NCI-H2196 (cell line): ENCODE results near the gene EME2.
"Not testable (repeated sequence)": the region's sequence is repeated elsewhere in the genome, so short reads cannot be mapped to it uniquely, and the experiment has no call there.

Experiments
- DNase-seq: peaks from one replicate; lab custom pipeline; 2025; ENCODE audit not compliant: unreplicated experiment; lab: John Stamatoyannopoulos, UW

The EME2 gene

GRCh38 chr16:1790611-1791255 is 18.1 kb downstream of the EME2 start:
- no peak for DNase-seq

DNA sequence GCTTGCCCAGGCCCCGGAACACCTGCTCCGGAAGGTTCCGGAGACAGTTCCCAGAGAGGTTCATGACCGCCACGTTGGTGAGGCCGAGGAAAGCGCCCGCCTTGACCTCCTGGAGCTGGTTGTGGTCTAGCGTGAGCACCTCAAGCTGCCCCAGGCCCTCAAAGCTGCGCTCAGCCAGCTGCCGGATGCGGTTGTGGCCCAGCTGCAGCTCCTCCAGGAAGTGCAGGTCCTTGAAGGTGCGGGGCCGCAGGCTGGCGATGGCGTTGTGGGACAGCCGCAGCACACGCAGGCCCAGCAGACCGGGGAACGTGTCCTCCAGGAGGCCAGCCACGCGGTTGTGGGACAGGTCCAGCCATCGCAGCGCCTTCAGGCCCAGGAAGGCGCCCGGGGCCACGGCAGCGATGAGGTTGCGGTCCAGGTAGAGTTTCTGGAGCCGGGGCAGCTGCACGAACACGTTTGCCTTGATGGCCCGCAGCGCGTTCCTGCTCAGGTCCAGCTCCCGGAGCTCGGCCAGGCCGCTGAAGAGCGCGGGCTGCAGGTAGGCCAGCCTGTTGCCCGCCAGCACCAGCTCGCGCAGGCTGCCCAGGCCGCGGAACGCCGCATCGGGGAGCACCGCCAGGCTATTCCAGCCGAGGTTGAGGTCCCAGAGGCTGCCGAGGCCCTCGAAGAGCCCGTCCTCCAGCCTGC is 18.8 kb downstream of the EME2 start:
- no peak for DNase-seq

DNA sequence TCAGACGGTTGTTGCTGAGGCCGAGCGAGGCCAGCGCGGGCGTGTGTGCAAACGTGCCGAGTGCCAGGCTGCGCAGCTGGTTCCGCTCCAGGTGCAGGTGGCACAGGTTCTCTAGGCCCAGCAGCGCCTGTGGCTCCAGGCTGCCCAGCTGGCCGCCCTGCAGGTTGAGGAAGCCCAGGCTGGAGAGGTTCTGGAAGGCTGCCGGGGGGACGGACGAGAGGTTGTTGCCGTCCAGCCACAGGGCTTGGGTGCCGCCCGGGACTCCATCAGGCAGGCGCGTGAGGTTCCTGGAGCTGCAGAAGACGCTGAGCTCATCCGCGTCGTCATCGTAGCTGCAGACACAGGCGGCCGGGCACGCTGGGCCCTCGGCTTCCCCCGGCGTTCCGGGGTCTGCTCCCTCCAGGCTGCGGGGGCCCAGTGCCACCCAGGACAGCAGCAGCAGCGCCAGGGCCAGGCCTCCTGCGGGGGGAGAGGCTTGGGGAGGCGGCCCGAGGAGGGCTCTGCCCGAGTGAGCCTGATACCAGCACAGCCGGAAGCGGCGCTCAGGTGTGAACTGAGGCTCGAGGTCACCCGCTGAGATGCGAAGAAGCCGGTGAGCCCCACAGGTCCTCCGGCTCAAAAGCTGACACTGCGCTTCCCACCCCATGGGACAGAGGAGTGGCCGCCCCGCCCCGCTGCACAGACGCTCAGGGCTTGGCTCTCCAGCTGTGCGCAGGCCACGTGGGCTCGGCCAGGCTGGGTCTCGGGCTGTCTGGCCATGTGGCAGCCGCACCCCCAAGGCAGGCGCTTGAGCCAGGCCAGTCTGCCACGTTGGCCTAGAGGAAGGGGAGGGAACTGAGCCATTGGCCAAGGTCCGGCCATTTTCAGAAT is 19.6 kb downstream of the EME2 start:
- no peak for DNase-seq

- no peak for DNase-seq
These were observed 20.4 kb downstream of the EME2 start for GRCh38 chr16:1792836-1793577.

- DNase-seq: no peak
These were observed 21.1 kb downstream of the EME2 start, which contains the start of gene IGFALS for GRCh38 chr16:1793578-1794220. TSS of gene IGFALS (minus strand) at chr16:1793705. CDS start at chr16:1793652, 53 bp downstream.

GRCh38 chr16:1794221-1794871 is 21.7 kb downstream of the EME2 start:
- DNase-seq: no peak

- DNase-seq: no peak
These were observed 22.5 kb downstream of the EME2 start for GRCh38 chr16:1794908-1795666.

- not testable (repeated sequence) for DNase-seq
These were observed 26.7 kb downstream of the EME2 start for GRCh38 chr16:1799263-1799662.

GRCh38 chr16:1800701-1801100 is 28.1 kb downstream of the EME2 start:
- no peak for DNase-seq

GRCh38 chr16:1807626-1808025 is 35.0 kb downstream of the EME2 start:
- DNase-seq: no peak

GRCh38 chr16:1808691-1809090 is 36.1 kb downstream of the EME2 start:
- no peak for DNase-seq

GRCh38 chr16:1809281-1809801 is 36.7 kb downstream of the EME2 start:
- no peak for DNase-seq

- no peak for DNase-seq
These were observed 37.5 kb downstream of the EME2 start for GRCh38 chr16:1810106-1810505.

GRCh38 chr16:1810536-1810935 is 37.9 kb downstream of the EME2 start:
- DNase-seq: no peak

GRCh38 chr16:1812732-1813163 is 40.1 kb downstream of the EME2 start:
- peak; percentile 62 for DNase-seq

GRCh38 chr16:1815461-1815860 is 42.9 kb downstream of the EME2 start:
- DNase-seq: no peak

GRCh38 chr16:1816396-1817275 is 44.0 kb downstream of the EME2 start:
- DNase-seq: no peak

DNA sequence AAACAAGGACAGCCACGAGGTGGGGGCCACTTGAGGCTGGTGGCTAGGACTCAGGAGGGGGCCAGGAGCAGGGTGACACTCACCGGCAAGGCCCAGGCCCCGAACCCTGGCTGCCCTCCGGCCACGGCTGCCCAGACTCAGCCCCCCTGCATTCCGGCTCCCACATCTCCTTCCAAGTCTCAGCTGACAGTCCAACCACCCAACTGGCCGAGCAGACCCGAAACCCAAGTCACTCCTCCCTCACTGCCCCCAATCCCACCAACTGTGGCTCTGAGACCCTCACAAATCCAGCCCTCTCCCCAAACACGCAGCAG is 44.6 kb downstream of the EME2 start:
- DNase-seq: no peak
